Colonic mucosa (tissue), 4 donors: ENCODE results near the gene ARHGAP42. TPM values are rescaled to one million over a fixed set of nuclear protein-coding genes. Genes with fewer than 3 reads are reported as not detected.

Experiments used
- DNase-seq: peaks from one replicate; pipeline ENCODE4 v3.0.0-alpha.2; 2020
- H3K27ac ChIP-seq: fragments of 200-600 bp; one replicate; pipeline ENCODE4 v1.8.0; 2021
- H3K27me3 ChIP-seq: fragments of 200-600 bp; one replicate; pipeline ENCODE4 v1.8.0; 2021
- H3K36me3 ChIP-seq: fragments of 200-600 bp; one replicate; pipeline ENCODE4 v1.8.0; 2021
- H3K4me1 ChIP-seq: fragments of 200-600 bp; one replicate; pipeline ENCODE4 v1.8.0; 2021; ENCODE audit warnings: mild to moderate bottlenecking
- H3K4me3 ChIP-seq: fragments of 200-600 bp; one replicate; pipeline ENCODE4 v1.8.0; 2021
- H3K9ac ChIP-seq, 2 donors: one replicate each; pipeline ENCODE4 v1.7.0; 2013; ENCODE audit warnings: control low read depth in 2 of 2, low read depth in 2 of 2, low read length in 2 of 2
- H3K9me3 ChIP-seq: fragments of 200-600 bp; one replicate; pipeline ENCODE4 v1.8.0; 2021
- intact Hi-C: fragments of 100-400 bp; cut with DNase I; formaldehyde crosslinking; loops from one replicate; pipeline ENCODE4 v1.14.1; 2022
- total RNA-seq, 2 donors: library from RNA; stranded (reverse); fragmentation: NEBNext Ultra II Directional in 1 of 2; extraction: Animal tissue kit (Norgen Biotek cat#: 25700) in 1 of 2; gene quantifications; one replicate each; pipeline ENCODE4 v1.2.1, GENCODE V29; 2021
- TF ChIP-seq, protein P1 (sequence below): fragments of 200-600 bp; IDR thresholded peaks from one replicate; pipeline ENCODE4 v1.8.0; 2022; ENCODE audit warnings: antibody characterized with exemption, mild to moderate bottlenecking
- donor health status: healthy.
- donor health status: DM: no; HTN: no; CAD: no.
- donor health status: DM: no; HTN: no; CAD: no.

ARHGAP42 gene
- total RNA-seq, 2 donors from 2014 or later: 13.4 to 15.9 TPM

DNA sequence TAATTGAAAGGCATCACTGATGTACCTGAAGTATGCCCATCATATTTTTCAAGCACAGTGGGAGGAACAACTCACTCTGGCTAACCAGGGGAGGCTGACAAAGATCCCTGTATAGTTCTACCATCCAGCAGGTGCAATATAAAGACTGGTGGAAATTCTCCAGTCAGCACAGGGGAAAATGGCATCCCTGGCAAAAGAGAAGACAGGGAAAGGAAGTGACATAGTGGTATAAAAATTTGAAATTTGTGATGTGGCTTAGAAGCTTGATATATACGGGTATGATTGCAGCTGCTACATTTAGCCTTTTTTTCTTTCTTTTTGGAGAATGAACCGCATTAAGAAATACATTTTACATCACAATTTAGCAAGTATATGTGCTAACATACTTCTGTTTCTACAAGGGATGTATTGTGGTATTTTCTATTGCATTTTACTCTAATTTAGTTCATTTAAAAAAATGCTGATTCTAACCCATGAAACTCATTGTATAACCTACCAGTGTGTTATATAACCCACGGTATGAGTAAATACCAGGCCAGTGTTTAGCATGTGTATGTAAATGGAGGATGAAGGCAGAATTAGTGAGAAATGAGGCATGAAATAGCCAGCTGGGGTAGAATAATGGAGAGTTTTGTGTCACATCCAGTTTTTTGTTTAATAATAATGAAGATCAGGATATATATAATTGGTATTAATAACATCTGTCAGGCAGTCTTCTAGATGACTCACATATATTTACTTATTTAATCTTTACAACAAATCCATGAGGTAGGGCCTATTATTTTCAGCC, 186.1 kb downstream of the ARHGAP42 start:
- no peak for DNase-seq
- H3K9ac ChIP-seq: no peak overlapping the region
- no peaks in the 10 kb centered on the region for H3K36me3 ChIP-seq
- no peaks in the 10 kb centered on the region for H3K9me3 ChIP-seq
- intact Hi-C loops: no loop called here
- no peaks in the 10 kb centered on the region for H3K4me1 ChIP-seq
- TF ChIP-seq, protein P1, sequence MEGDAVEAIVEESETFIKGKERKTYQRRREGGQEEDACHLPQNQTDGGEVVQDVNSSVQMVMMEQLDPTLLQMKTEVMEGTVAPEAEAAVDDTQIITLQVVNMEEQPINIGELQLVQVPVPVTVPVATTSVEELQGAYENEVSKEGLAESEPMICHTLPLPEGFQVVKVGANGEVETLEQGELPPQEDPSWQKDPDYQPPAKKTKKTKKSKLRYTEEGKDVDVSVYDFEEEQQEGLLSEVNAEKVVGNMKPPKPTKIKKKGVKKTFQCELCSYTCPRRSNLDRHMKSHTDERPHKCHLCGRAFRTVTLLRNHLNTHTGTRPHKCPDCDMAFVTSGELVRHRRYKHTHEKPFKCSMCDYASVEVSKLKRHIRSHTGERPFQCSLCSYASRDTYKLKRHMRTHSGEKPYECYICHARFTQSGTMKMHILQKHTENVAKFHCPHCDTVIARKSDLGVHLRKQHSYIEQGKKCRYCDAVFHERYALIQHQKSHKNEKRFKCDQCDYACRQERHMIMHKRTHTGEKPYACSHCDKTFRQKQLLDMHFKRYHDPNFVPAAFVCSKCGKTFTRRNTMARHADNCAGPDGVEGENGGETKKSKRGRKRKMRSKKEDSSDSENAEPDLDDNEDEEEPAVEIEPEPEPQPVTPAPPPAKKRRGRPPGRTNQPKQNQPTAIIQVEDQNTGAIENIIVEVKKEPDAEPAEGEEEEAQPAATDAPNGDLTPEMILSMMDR: no peak
- no peaks in the 10 kb centered on the region for H3K27me3 ChIP-seq
- no peak overlapping the region for H3K4me3 ChIP-seq
- no peak overlapping the region for H3K27ac ChIP-seq

DNA sequence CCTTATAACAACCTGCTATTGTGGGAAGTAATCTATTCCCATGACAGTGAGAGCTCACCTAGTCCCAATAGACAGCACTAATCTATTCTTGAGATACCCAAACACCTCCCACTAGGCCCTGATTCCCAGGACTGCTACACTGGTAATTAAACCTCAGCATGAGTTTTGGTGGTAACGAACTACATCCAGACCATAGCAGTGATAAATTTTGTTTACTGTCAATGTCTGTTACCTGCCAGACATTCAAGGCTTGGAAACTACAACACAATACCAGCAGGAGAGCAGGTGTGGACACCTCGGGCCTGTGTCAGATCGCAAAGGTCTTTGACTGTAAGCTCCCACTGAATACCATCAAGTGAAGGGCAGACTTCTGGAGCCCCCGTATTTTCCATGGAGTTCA, 187.1 kb downstream of the ARHGAP42 start:
- Histone ChIP-seq H3K9me3 (no peaks in the 10 kb centered on the region), H3K27me3 (no peaks in the 10 kb centered on the region), H3K36me3 (no peaks in the 10 kb centered on the region), H3K9ac (no peak overlapping the region), H3K4me1 (no peaks in the 10 kb centered on the region), H3K27ac (no peak overlapping the region), H3K4me3 (no peak overlapping the region)
- TF ChIP-seq, protein P1: no peak
- no peak for DNase-seq
- intact Hi-C loops: no loop called here

DNA sequence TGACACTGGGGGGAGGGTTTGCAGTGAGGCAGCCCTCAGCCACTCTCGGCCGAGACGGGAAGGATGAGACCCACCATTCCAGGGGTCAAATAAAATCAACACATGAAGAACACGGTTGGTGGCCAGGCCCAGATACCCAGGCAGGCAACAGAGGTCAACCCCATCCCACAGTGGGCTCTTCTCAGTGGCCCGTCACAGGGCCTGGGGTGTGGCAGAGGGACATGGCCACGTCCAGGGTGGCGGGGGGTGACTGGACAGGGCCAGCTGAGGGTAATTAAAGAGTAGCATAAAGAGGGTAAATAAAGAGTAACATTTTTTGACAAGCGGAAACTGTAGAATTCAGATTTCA, 188.4 kb downstream of the ARHGAP42 start:
- DNase-seq: no peak
- Histone ChIP-seq H3K36me3 (no peaks in the 10 kb centered on the region), H3K9me3 (no peaks in the 10 kb centered on the region), H3K4me3 (no peak overlapping the region), H3K4me1 (no peaks in the 10 kb centered on the region), H3K27ac (no peak overlapping the region), H3K27me3 (no peaks in the 10 kb centered on the region), H3K9ac (no peak overlapping the region)
- TF ChIP-seq, protein P1: no peak
- intact Hi-C loops: no loop called here

DNA sequence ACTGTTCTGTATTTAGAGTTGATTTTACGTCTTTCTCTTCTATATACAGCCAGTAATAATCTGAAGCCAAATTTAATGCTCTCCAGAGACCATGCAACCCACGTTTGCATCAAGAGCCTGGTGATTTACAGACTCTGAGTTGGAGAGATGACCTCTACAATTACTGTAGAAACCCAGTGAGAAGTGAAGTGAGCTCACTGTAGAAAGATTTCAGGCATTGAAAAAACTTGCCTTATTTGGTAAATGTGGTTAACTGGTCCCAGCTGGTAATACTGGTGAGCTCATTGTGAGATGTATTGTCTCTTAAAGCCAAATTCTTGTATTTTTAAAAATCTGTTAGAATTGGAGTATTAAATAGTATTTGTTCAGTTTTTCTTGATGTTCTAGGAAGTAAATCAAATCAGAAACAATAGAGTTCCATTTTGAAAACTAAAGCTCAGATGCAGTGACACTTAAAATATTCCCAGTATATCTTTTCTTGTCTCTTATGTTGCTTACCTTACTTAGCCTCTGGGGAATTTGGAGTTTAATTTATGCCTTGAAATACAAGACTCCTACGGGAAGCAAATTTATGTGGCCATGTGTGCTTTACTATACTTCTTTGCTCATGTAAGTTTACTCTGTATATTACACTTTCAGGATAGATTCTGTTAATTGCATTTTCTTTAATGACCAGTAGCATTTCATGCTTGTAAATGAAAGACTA, 189.9 kb downstream of the ARHGAP42 start:
- H3K4me3 ChIP-seq: no peak overlapping the region
- no peak overlapping the region for H3K27ac ChIP-seq
- intact Hi-C loops: no loop called here
- no peaks in the 10 kb centered on the region for H3K9me3 ChIP-seq
- no peaks in the 10 kb centered on the region for H3K36me3 ChIP-seq
- no peak for DNase-seq
- H3K27me3 ChIP-seq: no peaks in the 10 kb centered on the region
- H3K9ac ChIP-seq: no peak overlapping the region
- TF ChIP-seq, protein P1: no peak
- H3K4me1 ChIP-seq: no peaks in the 10 kb centered on the region

DNA sequence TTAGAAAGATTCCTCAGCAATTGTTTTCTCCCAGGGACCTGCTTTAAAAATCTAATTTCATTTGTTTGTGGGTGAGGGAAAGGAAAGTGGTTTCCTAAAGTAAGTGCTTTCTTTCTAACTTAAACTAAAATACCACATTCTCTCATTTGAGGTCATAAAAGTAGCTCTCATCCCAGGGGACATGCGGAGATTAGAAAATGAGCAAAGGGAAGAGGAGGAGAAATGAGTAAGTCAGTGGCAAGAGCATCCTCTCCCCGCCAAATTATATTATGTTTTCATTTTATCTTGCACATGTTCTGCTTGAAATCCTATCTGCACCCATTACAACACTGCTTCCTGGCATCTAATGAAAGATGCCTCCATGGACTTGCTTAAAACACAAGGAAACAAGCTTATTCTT, 191.4 kb downstream of the ARHGAP42 start:
- no peaks in the 10 kb centered on the region for H3K36me3 ChIP-seq
- no peaks in the 10 kb centered on the region for H3K9me3 ChIP-seq
- no peak overlapping the region for H3K27ac ChIP-seq
- intact Hi-C loops: no loop called here
- no peak overlapping the region for H3K4me3 ChIP-seq
- TF ChIP-seq, protein P1: no peak
- no peaks in the 10 kb centered on the region for H3K4me1 ChIP-seq
- no peak overlapping the region for H3K9ac ChIP-seq
- H3K27me3 ChIP-seq: no peaks in the 10 kb centered on the region
- no peak for DNase-seq
